DND-41 (cell line): Measurements from ENCODE around the gene INSM1.

Experiments used
- EZH2 ChIP-seq: IDR thresholded peaks from 3 replicates; pipeline ENCODE4 v1.6.1; 2012; ENCODE audit warnings: borderline replicate concordance, low read depth, mild to moderate bottlenecking, moderate library complexity, low read length, inconsistent platforms; ENCODE audit not compliant: severe bottlenecking
- TF ChIP-seq, protein P1 (sequence below): IDR thresholded peaks from 2 replicates; pipeline ENCODE4 v1.5.1; 2012; ENCODE audit warnings: borderline replicate concordance, low read length, moderate library complexity, mild to moderate bottlenecking; ENCODE audit not compliant: poor library complexity, severe bottlenecking; ENCODE audit errors: extremely low read depth

- TF ChIP-seq, protein P1, sequence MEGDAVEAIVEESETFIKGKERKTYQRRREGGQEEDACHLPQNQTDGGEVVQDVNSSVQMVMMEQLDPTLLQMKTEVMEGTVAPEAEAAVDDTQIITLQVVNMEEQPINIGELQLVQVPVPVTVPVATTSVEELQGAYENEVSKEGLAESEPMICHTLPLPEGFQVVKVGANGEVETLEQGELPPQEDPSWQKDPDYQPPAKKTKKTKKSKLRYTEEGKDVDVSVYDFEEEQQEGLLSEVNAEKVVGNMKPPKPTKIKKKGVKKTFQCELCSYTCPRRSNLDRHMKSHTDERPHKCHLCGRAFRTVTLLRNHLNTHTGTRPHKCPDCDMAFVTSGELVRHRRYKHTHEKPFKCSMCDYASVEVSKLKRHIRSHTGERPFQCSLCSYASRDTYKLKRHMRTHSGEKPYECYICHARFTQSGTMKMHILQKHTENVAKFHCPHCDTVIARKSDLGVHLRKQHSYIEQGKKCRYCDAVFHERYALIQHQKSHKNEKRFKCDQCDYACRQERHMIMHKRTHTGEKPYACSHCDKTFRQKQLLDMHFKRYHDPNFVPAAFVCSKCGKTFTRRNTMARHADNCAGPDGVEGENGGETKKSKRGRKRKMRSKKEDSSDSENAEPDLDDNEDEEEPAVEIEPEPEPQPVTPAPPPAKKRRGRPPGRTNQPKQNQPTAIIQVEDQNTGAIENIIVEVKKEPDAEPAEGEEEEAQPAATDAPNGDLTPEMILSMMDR, result no peak
- TF ChIP-seq EZH2, result no peak
Measured at GRCh38 chr20:20353576-20353975, 14.3 kb upstream of the INSM1 start.
